ENCODE measurements around the gene SGTA.
"Not testable (repeated sequence)": the region's sequence is repeated elsewhere in the genome, so short reads cannot be mapped to it uniquely, and the experiment has no call there.

SGTA gene

GRCh38 chr19:2713170-2713569 lies 69.9 kb downstream of the SGTA start:
- DNase-seq (ENCODE audit: low read depth): not testable (repeated sequence)

GRCh38 chr19:2711875-2712205 lies 71.2 kb downstream of the SGTA start:
- no peak for DNase-seq (ENCODE audit: low read depth)

GRCh38 chr19:2711172-2711874 lies 71.8 kb downstream of the SGTA start:
- DNase-seq (ENCODE audit: low read depth): no peak

GRCh38 chr19:2706251-2706650 lies 76.8 kb downstream of the SGTA start:
- DNase-seq (ENCODE audit: low read depth): no peak

Measured in stimulated activated CD8-positive, alpha-beta memory T cell treated with anti-CD3 and anti-CD28 coated beads, Interleukin-4, amount 100 ng/mL, for 24 hours (primary cell).